ENCODE results near the gene ATP1B2. TPM values are rescaled to one million over a fixed set of nuclear protein-coding genes. Genes with fewer than 3 reads are reported as not detected.

Gene ATP1B2
- total RNA-seq, 4 donors from 2014 or later = 3.2 to 20.7 (median 8.0) TPM

DNA sequence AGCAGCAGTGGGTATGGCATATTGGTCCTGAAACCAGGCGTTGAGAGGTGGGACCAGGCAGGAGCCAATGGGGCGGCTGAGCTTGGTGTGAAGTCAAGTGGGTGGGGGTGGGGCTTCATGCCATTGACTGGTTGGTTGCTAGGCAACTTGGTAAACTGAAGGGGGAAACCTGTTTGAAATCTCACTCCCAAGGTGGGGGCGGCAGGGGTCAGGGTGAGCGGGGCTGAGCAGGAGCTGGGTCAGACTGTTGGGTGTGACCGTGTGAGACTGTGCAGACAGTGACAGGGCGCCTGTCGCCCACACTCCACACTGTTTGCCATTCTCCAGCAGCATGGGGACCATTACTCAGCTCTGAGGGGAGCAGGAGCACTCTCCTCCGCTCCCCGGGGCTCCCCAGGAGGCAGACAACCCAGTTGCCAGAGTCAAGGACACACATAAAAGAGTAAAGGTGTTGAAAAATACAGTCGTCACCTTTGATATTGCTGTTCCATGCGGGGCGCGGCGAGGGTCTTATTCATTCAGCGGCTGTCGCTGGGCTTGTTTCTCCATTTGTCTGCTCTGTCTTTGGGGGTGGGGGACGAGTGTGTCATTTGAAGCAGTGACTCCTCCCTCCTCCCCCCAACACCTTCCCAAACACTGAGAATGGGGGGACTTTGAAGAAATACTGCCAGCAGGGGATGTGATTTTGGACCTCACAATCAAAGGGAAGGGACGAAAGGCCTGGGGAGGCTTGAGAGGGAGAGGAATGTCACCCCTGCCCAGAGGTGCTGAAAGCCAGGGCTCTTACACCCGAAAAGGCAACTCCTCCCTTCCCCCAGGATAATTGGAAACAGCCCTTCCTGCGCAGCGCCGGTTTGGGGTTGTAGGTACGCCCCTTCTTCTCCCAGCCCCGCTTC lies 53.1 kb downstream of the ATP1B2 start:
- no peak overlapping the region for H3K4me3 ChIP-seq
- no peak for TF ChIP-seq POLR2A (IDR thresholded peaks at IDR 0.05)
- H3K4me1 ChIP-seq = peaks cover 0 to 17% of the 10 kb centered on the region in 2 donors
- H3K9me3 ChIP-seq = no peaks in the 10 kb centered on the region
- H3K27ac ChIP-seq = no peak overlapping the region
- H3K27me3 ChIP-seq = no peaks in the 10 kb centered on the region
- intact Hi-C loops (cut with DNase I; ENCODE audit: low total_unique reads) = no loop called here
- no peaks in the 10 kb centered on the region for H3K36me3 ChIP-seq
- no peak for DNase-seq

DNA sequence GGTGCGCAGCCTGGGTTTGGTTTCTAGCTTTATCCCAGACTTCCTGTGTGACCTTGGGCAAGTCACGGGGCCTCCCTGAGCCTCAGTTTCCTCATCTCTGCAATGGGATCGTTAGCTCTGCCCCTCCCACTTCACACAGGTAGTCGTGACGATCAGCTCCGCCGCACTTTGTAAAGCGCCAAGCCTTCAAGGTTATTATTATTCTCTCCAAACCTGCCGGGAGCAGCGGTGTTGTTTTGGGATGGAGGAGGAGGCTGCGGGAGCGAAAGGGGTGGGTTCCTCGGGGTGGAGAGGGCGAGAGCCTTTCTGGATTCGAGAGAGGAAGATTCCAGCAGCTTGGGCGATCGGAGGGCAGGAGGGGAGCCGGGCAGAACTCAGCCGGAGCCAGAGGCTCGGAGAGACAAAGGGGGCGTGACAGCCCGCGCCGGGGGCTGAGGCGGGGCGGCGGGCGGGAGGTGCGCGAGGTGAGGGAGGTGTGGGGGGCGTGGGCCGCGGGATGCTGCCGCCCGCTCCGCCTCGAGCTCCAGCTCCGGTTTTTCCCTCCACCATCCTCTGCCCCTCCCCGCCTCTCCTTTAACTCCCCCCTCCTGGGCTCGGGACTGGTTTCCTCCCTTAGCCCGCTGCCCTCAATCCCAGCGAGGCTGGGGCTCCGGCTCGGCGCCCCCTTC lies 54.0 kb downstream of the ATP1B2 start, which contains the start of gene EFNB3:
TSS of gene EFNB3 (plus strand) at position 602 of the 668 bp plus-strand sequence. CDS start 397 bp downstream, outside the sequence.
- no peaks in the 10 kb centered on the region for H3K36me3 ChIP-seq
- H3K4me1 ChIP-seq = peaks cover 0 to 17% of the 10 kb centered on the region in 2 donors
- TF ChIP-seq, protein P1, sequence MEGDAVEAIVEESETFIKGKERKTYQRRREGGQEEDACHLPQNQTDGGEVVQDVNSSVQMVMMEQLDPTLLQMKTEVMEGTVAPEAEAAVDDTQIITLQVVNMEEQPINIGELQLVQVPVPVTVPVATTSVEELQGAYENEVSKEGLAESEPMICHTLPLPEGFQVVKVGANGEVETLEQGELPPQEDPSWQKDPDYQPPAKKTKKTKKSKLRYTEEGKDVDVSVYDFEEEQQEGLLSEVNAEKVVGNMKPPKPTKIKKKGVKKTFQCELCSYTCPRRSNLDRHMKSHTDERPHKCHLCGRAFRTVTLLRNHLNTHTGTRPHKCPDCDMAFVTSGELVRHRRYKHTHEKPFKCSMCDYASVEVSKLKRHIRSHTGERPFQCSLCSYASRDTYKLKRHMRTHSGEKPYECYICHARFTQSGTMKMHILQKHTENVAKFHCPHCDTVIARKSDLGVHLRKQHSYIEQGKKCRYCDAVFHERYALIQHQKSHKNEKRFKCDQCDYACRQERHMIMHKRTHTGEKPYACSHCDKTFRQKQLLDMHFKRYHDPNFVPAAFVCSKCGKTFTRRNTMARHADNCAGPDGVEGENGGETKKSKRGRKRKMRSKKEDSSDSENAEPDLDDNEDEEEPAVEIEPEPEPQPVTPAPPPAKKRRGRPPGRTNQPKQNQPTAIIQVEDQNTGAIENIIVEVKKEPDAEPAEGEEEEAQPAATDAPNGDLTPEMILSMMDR (IDR thresholded peaks at IDR 0.05) = no peak
- peak in 1 of 2 donors; percentile 45 for TF ChIP-seq POLR2A (IDR thresholded peaks at IDR 0.05)
- no peaks in the 10 kb centered on the region for H3K27me3 ChIP-seq
- intact Hi-C loops (cut with DNase I; ENCODE audit: low total_unique reads) = no loop called here
- H3K27ac ChIP-seq = peak within 1 kb of the TSS; percentile 22 to 34
- H3K4me3 ChIP-seq = peak within 1 kb of the TSS; percentile 31 to 44
- DNase-seq = peak in 1 of 2 donors; percentile 44
- no peaks in the 10 kb centered on the region for H3K9me3 ChIP-seq

DNA sequence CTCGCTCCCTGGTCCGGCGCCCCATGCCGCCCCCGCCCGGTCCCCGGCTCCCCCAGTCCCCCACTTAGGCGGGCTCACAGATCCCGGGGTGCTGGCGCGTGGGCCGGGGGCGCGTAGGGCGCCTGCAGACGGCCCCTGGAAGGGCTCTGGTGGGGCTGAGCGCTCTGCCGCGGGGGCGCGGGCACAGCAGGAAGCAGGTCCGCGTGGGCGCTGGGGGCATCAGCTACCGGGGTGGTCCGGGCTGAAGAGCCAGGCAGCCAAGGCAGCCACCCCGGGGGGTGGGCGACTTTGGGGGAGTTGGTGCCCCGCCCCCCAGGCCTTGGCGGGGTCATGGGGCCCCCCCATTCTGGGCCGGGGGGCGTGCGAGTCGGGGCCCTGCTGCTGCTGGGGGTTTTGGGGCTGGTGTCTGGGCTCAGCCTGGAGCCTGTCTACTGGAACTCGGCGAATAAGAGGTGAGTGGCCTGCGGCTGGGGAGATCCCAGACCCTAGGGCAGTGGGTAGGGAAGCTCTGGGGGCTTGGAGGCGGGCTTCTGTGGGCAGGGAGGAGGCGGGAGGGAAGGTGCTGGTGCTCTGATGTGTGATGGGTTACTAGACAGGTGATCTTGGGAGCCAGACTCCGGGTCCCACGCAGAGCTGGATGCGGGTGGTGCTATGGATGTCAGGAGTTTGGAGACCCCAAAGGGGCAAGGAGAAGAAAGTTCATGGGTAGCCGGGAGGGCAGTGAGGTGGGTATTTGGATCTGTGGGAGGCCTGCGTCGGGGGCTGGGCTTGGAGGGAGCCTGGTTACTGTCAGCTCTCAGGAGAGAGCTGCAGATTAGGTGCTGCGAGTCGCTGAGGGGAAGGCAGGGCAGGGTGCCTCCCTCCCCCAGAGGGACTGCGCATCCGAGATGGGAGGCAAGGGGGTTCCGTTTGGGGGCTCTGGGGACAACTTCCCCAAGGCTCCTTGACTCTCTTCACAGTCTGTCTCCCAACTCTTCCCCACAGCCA lies 54.8 kb downstream of the ATP1B2 start:
- H3K27me3 ChIP-seq = no peaks in the 10 kb centered on the region
- DNase-seq = no peak
- intact Hi-C loops (cut with DNase I; ENCODE audit: low total_unique reads) = no loop called here

DNA sequence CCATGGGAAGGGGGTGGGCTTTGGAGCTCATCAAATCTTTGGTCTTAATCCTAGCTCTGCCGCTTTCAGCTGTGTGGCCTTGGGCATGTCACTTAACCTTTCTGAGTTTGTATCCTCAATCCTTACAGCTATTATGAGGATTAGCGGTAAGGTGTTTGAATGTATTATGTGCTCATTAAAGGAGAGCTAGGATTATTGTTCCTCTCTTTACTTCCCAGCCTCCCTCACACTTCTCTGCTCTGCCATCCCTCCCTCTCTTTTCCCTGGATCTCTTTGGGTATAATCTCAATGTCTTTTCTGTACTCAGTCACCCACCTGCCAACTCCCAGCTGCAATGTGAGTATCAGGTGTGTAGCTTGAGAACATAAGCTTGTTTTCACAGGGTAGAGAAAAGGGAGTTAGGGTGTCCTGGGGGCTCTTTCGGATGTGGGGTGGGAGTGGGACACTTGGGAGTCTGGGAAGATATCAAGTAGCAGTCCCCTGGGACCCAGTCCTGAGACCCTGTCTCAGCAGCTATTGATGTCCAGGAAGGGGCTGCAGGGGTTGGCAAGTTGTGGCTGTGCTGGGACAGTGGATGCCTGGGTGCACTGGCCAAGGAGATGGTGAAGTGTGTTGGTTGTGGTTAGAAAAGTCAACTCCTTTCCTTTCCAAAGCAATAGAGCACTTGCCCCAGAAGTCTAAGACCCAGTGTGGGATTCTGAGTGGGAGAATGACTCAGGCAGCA lies 56.1 kb downstream of the ATP1B2 start:
- DNase-seq = no peak
- Histone ChIP-seq H3K9me3 (no peaks in the 10 kb centered on the region), H3K4me1 (peaks cover 0 to 17% of the 10 kb centered on the region in 2 donors), H3K4me3 (no peak overlapping the region), H3K27me3 (no peaks in the 10 kb centered on the region), H3K27ac (no peak overlapping the region), H3K36me3 (no peaks in the 10 kb centered on the region)
- TF ChIP-seq POLR2A (IDR thresholded peaks at IDR 0.05) = no peak
- TF ChIP-seq, protein P1 (IDR thresholded peaks at IDR 0.05) = no peak
- intact Hi-C loops (cut with DNase I; ENCODE audit: low total_unique reads) = no loop called here

More for the DNA sequence above, 54.8 kb downstream of the ATP1B2 start:
- no peaks in the 10 kb centered on the region for H3K36me3 ChIP-seq
- H3K4me1 ChIP-seq = peaks cover 0 to 17% of the 10 kb centered on the region in 2 donors
- no peaks in the 10 kb centered on the region for H3K9me3 ChIP-seq
- H3K27ac ChIP-seq = peak overlapping the region; percentile 22 to 34
- TF ChIP-seq, protein P1 (IDR thresholded peaks at IDR 0.05) = no peak
- TF ChIP-seq POLR2A (IDR thresholded peaks at IDR 0.05) = no peak
- H3K4me3 ChIP-seq = peak overlapping the region; percentile 31 to 44

Other genes with a start within 250 kb of the ATP1B2 start
- 100 to 1,000 TPM in 3 of 4 donors, 10 to 100 TPM in 1; 26.0 to 131 (median 115) TPM for gene TMEM256, start 246.8 kb upstream of the ATP1B2 start, total RNA-seq
- 10 to 100 TPM; 14.2 to 81.9 (median 19.7) TPM for gene NLGN2, start 243.1 kb upstream of the ATP1B2 start, total RNA-seq
- not detected for gene SPEM1, start 230.6 kb upstream of the ATP1B2 start, total RNA-seq
- not detected for gene SPEM2, start 225.3 kb upstream of the ATP1B2 start, total RNA-seq
- not detected for gene SPEM3, start 222.1 kb upstream of the ATP1B2 start, total RNA-seq
- gene TMEM102, start 215.5 kb upstream of the ATP1B2 start, total RNA-seq = 1 to 10 TPM in 2 of 4 donors, under 1 TPM in 1, not detected in 1; 0.29 to 2.8 (median 2.0) TPM
- 10 to 100 TPM in 1 of 4 donors, 1 to 10 TPM in 2, not detected in 1; 2.8 to 17.9 (median 6.2) TPM for gene FGF11, start 211.4 kb upstream of the ATP1B2 start, total RNA-seq
- 10 to 100 TPM in 2 of 4 donors, 1 to 10 TPM in 2; 3.2 to 16.9 (median 10.9) TPM for gene CHRNB1, start 205.9 kb upstream of the ATP1B2 start, total RNA-seq
- 100 to 1,000 TPM in 1 of 4 donors, 10 to 100 TPM in 3; 22.7 to 116 (median 39.2) TPM for gene ZBTB4, start 171.3 kb upstream of the ATP1B2 start, total RNA-seq
- not detected for gene SLC35G6, start 169.5 kb upstream of the ATP1B2 start, total RNA-seq
- 100 to 1,000 TPM in 2 of 4 donors, 10 to 100 TPM in 2; 19.7 to 167 (median 77.6) TPM for gene POLR2A, start 166.6 kb upstream of the ATP1B2 start, total RNA-seq
- 10 to 100 TPM; 15.3 to 63.1 (median 33.7) TPM for gene TNFSF12, start 101.9 kb upstream of the ATP1B2 start, total RNA-seq
- 10 to 100 TPM in 3 of 4 donors, 1 to 10 TPM in 1; 6.8 to 56.9 (median 25.8) TPM for gene TNFSF13, start 92.2 kb upstream of the ATP1B2 start, total RNA-seq
- gene SENP3, start 89.0 kb upstream of the ATP1B2 start, total RNA-seq = 100 to 1,000 TPM in 1 of 4 donors, 10 to 100 TPM in 3; 45.9 to 106 (median 59.5) TPM
- gene CD68, start 71.3 kb upstream of the ATP1B2 start, total RNA-seq = 10 to 100 TPM in 1 of 4 donors, 1 to 10 TPM in 3; 4.4 to 15.9 (median 7.5) TPM
- 10 to 100 TPM in 3 of 4 donors, 1 to 10 TPM in 1; 2.6 to 63.6 (median 35.0) TPM for gene MPDU1, start 67.1 kb upstream of the ATP1B2 start, total RNA-seq
- 1 to 10 TPM in 3 of 4 donors, not detected in 1; 1.0 to 7.3 (median 1.1) TPM for gene SOX15, start 60.8 kb upstream of the ATP1B2 start, total RNA-seq
- 10 to 100 TPM in 2 of 4 donors, 1 to 10 TPM in 2; 6.2 to 37.8 (median 20.1) TPM for gene FXR2, start 36.0 kb upstream of the ATP1B2 start, total RNA-seq
- 10 to 100 TPM; 18.5 to 74.8 (median 46.0) TPM for gene SAT2, start 23.1 kb upstream of the ATP1B2 start, total RNA-seq
- 1 to 10 TPM in 1 of 4 donors, under 1 TPM in 1, not detected in 2; 0.21 to 1.1 TPM for gene SHBG, start 20.8 kb upstream of the ATP1B2 start, total RNA-seq
- gene TP53, start 36.6 kb downstream of the ATP1B2 start, total RNA-seq = 10 to 100 TPM in 3 of 4 donors, 1 to 10 TPM in 1; 5.9 to 58.3 (median 30.7) TPM
- 1 to 10 TPM; 1.0 to 8.8 (median 6.2) TPM for gene WRAP53, start 37.6 kb downstream of the ATP1B2 start, total RNA-seq
- gene EFNB3, start 54.3 kb downstream of the ATP1B2 start, total RNA-seq = 10 to 100 TPM in 2 of 4 donors, under 1 TPM in 2; 0.26 to 13.1 (median 5.6) TPM
- 1 to 10 TPM in 1 of 4 donors, under 1 TPM in 3; under 0.01 to 1.4 (median 0.48) TPM for gene DNAH2, start 66.8 kb downstream of the ATP1B2 start, total RNA-seq
- 10 to 100 TPM in 1 of 4 donors, 1 to 10 TPM in 3; 2.6 to 47.9 (median 4.4) TPM for gene KDM6B, start 183.3 kb downstream of the ATP1B2 start, total RNA-seq
- gene TMEM88, start 204.1 kb downstream of the ATP1B2 start, total RNA-seq = 10 to 100 TPM in 3 of 4 donors, 1 to 10 TPM in 1; 7.3 to 68.1 (median 28.1) TPM
- 10 to 100 TPM in 3 of 4 donors, 1 to 10 TPM in 1; 3.6 to 94.7 (median 48.1) TPM for gene NAA38, start 206.6 kb downstream of the ATP1B2 start, total RNA-seq
- gene CYB5D1, start 207.1 kb downstream of the ATP1B2 start, total RNA-seq = 10 to 100 TPM in 3 of 4 donors, 1 to 10 TPM in 1; 3.1 to 17.6 (median 16.2) TPM
- gene CHD3, start 237.9 kb downstream of the ATP1B2 start, total RNA-seq = 100 to 1,000 TPM in 3 of 4 donors, 10 to 100 TPM in 1; 81.0 to 165 (median 133) TPM

Measured in uterus (tissue), 4 donors.